ENCODE data around the gene MAGEA8. TPM values are rescaled to one million over a fixed set of nuclear protein-coding genes. Genes with fewer than 3 reads are reported as not detected.

Gene MAGEA8
- total and polyA plus RNA-seq, 2 experiments from 2014 or later, result not detected

DNA sequence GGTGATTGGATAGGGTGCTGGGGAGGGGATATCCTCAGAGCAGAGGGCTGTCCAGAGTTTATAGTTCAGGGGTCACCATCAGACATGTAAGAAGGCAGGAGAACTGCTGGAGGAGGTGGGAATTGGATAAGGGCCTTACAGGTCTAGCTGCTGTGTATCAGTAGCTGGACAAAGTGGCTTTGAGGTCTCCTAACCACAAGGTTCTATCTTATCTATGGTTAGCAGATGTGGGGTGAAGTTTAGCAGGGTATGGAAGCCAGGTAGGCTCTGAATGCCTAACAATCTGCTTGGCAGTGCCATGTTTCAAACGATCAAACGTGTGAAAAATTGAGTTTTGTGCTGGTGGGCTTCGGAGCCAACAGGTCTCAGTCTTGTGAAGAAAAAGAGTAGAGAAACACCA is 32.1 kb upstream of the MAGEA8 start:
- Histone ChIP-seq H4K20me1 (replicated peaks; ENCODE audit: insufficient read depth) (no peaks in the 10 kb centered on the region), H3K4me3 (no peak overlapping the region), H3K4me1 (ENCODE audit: insufficient read depth) (peaks cover 11% of the 10 kb centered on the region; the same call in 1 of the 2 replicates), H3K36me3 (ENCODE audit: insufficient read depth) (no peaks in the 10 kb centered on the region; the same call in 1 of the 2 replicates), H3K9me2 (ENCODE audit: insufficient read depth) (no peaks in the 10 kb centered on the region), H3F3A (replicated peaks; ENCODE audit: low read depth) (no peaks in the 10 kb centered on the region), H3K79me2 (replicated peaks; ENCODE audit: insufficient read depth) (no peaks in the 10 kb centered on the region), H3K27ac (ENCODE audit: low read depth) (no peak overlapping the region), H3K4me2 (no peak overlapping the region), H2AFZ (no peak overlapping the region), H3K27me3 (ENCODE audit: insufficient read depth) (no peaks in the 10 kb centered on the region)
- H3K27ac Mint-ChIP-seq, result no peak overlapping the region
- ATAC-seq (no peak), DNase-seq (ENCODE audit: low spot score) (no peak)
- H3K27me3 Mint-ChIP-seq (ENCODE audit: insufficient read depth, low read depth, poor library complexity), result no peaks in the 10 kb centered on the region
- TF ChIP-seq POLR2AphosphoS5 (IDR thresholded peaks at IDR 0.05; ENCODE audit: low read depth) (no peak), JUNB (IDR thresholded peaks at IDR 0.05; ENCODE audit: unreplicated experiment) (no peak), EZH2 (IDR thresholded peaks at IDR 0.05; ENCODE audit: low read depth, unreplicated experiment) (no peak), NANOG (IDR thresholded peaks at IDR 0.05; ENCODE audit: borderline replicate concordance) (no peak), EZH2phosphoT487 (IDR thresholded peaks at IDR 0.05; ENCODE audit: unreplicated experiment) (no peak), ZNF331 (CRISPR knock-in tag; IDR thresholded peaks at IDR 0.05; ENCODE audit: low read depth) (no peak), ZNF114 (CRISPR knock-in tag; IDR thresholded peaks at IDR 0.05) (no peak), STAT1 (IDR thresholded peaks at IDR 0.05; ENCODE audit: unreplicated experiment) (no peak), CREB1 (CRISPR knock-in tag; IDR thresholded peaks at IDR 0.05; ENCODE audit: low read depth) (no peak)
- TF ChIP-seq, protein P1, sequence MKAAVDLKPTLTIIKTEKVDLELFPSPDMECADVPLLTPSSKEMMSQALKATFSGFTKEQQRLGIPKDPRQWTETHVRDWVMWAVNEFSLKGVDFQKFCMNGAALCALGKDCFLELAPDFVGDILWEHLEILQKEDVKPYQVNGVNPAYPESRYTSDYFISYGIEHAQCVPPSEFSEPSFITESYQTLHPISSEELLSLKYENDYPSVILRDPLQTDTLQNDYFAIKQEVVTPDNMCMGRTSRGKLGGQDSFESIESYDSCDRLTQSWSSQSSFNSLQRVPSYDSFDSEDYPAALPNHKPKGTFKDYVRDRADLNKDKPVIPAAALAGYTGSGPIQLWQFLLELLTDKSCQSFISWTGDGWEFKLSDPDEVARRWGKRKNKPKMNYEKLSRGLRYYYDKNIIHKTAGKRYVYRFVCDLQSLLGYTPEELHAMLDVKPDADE (IDR thresholded peaks at IDR 0.05), result no peak
- TF ChIP-seq, protein P2, sequence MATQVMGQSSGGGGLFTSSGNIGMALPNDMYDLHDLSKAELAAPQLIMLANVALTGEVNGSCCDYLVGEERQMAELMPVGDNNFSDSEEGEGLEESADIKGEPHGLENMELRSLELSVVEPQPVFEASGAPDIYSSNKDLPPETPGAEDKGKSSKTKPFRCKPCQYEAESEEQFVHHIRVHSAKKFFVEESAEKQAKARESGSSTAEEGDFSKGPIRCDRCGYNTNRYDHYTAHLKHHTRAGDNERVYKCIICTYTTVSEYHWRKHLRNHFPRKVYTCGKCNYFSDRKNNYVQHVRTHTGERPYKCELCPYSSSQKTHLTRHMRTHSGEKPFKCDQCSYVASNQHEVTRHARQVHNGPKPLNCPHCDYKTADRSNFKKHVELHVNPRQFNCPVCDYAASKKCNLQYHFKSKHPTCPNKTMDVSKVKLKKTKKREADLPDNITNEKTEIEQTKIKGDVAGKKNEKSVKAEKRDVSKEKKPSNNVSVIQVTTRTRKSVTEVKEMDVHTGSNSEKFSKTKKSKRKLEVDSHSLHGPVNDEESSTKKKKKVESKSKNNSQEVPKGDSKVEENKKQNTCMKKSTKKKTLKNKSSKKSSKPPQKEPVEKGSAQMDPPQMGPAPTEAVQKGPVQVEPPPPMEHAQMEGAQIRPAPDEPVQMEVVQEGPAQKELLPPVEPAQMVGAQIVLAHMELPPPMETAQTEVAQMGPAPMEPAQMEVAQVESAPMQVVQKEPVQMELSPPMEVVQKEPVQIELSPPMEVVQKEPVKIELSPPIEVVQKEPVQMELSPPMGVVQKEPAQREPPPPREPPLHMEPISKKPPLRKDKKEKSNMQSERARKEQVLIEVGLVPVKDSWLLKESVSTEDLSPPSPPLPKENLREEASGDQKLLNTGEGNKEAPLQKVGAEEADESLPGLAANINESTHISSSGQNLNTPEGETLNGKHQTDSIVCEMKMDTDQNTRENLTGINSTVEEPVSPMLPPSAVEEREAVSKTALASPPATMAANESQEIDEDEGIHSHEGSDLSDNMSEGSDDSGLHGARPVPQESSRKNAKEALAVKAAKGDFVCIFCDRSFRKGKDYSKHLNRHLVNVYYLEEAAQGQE (IDR thresholded peaks at IDR 0.05; ENCODE audit: unreplicated experiment), result no peak
- TF ChIP-seq, protein P3, sequence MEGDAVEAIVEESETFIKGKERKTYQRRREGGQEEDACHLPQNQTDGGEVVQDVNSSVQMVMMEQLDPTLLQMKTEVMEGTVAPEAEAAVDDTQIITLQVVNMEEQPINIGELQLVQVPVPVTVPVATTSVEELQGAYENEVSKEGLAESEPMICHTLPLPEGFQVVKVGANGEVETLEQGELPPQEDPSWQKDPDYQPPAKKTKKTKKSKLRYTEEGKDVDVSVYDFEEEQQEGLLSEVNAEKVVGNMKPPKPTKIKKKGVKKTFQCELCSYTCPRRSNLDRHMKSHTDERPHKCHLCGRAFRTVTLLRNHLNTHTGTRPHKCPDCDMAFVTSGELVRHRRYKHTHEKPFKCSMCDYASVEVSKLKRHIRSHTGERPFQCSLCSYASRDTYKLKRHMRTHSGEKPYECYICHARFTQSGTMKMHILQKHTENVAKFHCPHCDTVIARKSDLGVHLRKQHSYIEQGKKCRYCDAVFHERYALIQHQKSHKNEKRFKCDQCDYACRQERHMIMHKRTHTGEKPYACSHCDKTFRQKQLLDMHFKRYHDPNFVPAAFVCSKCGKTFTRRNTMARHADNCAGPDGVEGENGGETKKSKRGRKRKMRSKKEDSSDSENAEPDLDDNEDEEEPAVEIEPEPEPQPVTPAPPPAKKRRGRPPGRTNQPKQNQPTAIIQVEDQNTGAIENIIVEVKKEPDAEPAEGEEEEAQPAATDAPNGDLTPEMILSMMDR (conservative IDR thresholded peaks at IDR 0.05; ENCODE audit: low read depth in 2 of 2), result no peak
- TF ChIP-seq, protein P4, sequence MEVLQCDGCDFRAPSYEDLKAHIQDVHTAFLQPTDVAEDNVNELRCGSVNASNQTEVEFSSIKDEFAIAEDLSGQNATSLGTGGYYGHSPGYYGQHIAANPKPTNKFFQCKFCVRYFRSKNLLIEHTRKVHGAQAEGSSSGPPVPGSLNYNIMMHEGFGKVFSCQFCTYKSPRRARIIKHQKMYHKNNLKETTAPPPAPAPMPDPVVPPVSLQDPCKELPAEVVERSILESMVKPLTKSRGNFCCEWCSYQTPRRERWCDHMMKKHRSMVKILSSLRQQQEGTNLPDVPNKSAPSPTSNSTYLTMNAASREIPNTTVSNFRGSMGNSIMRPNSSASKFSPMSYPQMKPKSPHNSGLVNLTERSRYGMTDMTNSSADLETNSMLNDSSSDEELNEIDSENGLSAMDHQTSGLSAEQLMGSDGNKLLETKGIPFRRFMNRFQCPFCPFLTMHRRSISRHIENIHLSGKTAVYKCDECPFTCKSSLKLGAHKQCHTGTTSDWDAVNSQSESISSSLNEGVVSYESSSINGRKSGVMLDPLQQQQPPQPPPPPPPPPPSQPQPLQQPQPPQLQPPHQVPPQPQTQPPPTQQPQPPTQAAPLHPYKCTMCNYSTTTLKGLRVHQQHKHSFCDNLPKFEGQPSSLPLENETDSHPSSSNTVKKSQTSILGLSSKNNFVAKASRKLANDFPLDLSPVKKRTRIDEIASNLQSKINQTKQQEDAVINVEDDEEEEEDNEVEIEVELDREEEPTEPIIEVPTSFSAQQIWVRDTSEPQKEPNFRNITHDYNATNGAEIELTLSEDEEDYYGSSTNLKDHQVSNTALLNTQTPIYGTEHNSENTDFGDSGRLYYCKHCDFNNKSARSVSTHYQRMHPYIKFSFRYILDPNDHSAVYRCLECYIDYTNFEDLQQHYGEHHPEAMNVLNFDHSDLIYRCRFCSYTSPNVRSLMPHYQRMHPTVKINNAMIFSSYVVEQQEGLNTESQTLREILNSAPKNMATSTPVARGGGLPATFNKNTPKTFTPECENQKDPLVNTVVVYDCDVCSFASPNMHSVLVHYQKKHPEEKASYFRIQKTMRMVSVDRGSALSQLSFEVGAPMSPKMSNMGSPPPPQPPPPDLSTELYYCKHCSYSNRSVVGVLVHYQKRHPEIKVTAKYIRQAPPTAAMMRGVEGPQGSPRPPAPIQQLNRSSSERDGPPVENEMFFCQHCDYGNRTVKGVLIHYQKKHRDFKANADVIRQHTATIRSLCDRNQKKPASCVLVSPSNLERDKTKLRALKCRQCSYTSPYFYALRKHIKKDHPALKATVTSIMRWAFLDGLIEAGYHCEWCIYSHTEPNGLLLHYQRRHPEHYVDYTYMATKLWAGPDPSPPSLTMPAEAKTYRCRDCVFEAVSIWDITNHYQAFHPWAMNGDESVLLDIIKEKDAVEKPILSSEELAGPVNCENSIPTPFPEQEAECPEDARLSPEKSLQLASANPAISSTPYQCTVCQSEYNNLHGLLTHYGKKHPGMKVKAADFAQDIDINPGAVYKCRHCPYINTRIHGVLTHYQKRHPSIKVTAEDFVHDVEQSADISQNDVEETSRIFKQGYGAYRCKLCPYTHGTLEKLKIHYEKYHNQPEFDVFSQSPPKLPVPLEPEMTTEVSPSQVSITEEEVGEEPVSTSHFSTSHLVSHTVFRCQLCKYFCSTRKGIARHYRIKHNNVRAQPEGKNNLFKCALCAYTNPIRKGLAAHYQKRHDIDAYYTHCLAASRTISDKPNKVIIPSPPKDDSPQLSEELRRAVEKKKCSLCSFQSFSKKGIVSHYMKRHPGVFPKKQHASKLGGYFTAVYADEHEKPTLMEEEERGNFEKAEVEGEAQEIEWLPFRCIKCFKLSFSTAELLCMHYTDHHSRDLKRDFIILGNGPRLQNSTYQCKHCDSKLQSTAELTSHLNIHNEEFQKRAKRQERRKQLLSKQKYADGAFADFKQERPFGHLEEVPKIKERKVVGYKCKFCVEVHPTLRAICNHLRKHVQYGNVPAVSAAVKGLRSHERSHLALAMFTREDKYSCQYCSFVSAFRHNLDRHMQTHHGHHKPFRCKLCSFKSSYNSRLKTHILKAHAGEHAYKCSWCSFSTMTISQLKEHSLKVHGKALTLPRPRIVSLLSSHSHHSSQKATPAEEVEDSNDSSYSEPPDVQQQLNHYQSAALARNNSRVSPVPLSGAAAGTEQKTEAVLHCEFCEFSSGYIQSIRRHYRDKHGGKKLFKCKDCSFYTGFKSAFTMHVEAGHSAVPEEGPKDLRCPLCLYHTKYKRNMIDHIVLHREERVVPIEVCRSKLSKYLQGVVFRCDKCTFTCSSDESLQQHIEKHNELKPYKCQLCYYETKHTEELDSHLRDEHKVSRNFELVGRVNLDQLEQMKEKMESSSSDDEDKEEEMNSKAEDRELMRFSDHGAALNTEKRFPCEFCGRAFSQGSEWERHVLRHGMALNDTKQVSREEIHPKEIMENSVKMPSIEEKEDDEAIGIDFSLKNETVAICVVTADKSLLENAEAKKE (CRISPR knock-in tag; IDR thresholded peaks at IDR 0.05), result no peak
- peaks cover 2% of the 10 kb centered on the region; the same call in 1 of the 3 replicates for H3K36me3 Mint-ChIP-seq (ENCODE audit: low read depth)
- no peak overlapping the region for H3K4me3 Mint-ChIP-seq
- peaks cover 14% of the 10 kb centered on the region for H3K4me1 Mint-ChIP-seq
- H3K9me3 Mint-ChIP-seq, result peaks cover 5% of the 10 kb centered on the region; the same call in 1 of the 3 replicates

All from GM23338 (cell line).